Keratinocyte (primary cell): Measurements from ENCODE around the gene KCNK18.

Source experiments
- CTCF ChIP-seq, 3 experiments: IDR thresholded peaks in 1 of 3; conservative IDR thresholded peaks in 1 of 3; optimal IDR thresholded peaks in 1 of 3; 2 replicates in 2 of 3; 3 replicates in 1 of 3; pipeline versions ENCODE3 to v1.5.1; 2011; ENCODE audit warnings: low read length in 3 of 3, mild to moderate bottlenecking in 3 of 3, moderate library complexity in 2 of 3, control low read depth in 1 of 3, inconsistent platforms in 1 of 3; ENCODE audit not compliant: insufficient read depth in 2 of 3; ENCODE audit errors: extremely low read depth in 1 of 3
- EZH2 ChIP-seq: IDR thresholded peaks from one replicate; pipeline ENCODE4 v1.6.1; 2012; ENCODE audit warnings: inconsistent platforms, mild to moderate bottlenecking, low read length, moderate library complexity

- TF ChIP-seq CTCF (optimal IDR thresholded peaks at IDR 0.05 in 1 of 3, IDR thresholded peaks at IDR 0.05 in 1 of 3, conservative IDR thresholded peaks at IDR 0.05 in 1 of 3; ENCODE audit: extremely low read depth in 1 of 3, insufficient read depth in 2 of 3, low read length in 3 of 3), result no peak
- TF ChIP-seq EZH2, result no peak
Measured at GRCh38 chr10:117218654-117219053, 21.4 kb downstream of the KCNK18 start.
